ENCODE results near the gene GSTO2.

DNA sequence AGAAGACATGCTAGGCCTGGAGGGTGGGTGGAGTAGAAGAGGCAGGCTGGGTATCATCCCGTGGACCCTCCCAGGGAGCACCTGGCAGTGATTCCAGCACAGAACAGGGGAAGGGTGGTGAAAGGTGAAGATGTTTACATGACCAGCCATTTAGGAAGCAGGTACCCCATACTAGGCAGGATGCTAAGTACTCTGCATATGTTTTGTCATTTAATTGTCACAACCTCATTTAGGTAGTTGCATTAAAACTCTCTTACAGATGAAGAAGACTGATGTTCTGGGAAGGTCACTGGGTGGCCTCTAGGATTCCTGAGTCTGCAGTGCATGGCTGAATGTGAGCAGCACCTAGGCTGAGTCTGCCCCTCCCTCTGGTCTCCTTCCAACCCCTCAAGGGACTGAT lies 54.1 kb downstream of the GSTO2 start:
- TF ChIP-seq, protein P1, sequence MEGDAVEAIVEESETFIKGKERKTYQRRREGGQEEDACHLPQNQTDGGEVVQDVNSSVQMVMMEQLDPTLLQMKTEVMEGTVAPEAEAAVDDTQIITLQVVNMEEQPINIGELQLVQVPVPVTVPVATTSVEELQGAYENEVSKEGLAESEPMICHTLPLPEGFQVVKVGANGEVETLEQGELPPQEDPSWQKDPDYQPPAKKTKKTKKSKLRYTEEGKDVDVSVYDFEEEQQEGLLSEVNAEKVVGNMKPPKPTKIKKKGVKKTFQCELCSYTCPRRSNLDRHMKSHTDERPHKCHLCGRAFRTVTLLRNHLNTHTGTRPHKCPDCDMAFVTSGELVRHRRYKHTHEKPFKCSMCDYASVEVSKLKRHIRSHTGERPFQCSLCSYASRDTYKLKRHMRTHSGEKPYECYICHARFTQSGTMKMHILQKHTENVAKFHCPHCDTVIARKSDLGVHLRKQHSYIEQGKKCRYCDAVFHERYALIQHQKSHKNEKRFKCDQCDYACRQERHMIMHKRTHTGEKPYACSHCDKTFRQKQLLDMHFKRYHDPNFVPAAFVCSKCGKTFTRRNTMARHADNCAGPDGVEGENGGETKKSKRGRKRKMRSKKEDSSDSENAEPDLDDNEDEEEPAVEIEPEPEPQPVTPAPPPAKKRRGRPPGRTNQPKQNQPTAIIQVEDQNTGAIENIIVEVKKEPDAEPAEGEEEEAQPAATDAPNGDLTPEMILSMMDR (conservative IDR thresholded peaks at IDR 0.05; ENCODE audit: low read length), result no peak
- no peak for TF ChIP-seq EZH2phosphoT487 (IDR thresholded peaks at IDR 0.05; ENCODE audit: borderline replicate concordance, low read depth, low read length)
